ENCODE data around the gene RBSN. TPM values are rescaled to one million over a fixed set of nuclear protein-coding genes. Genes with fewer than 3 reads are reported as not detected.

Gene RBSN
- total and polyA plus RNA-seq, 2 donors (not counting 1 experiment from before 2014, with no cell fraction given), result 7.1 to 32.6 TPM

DNA sequence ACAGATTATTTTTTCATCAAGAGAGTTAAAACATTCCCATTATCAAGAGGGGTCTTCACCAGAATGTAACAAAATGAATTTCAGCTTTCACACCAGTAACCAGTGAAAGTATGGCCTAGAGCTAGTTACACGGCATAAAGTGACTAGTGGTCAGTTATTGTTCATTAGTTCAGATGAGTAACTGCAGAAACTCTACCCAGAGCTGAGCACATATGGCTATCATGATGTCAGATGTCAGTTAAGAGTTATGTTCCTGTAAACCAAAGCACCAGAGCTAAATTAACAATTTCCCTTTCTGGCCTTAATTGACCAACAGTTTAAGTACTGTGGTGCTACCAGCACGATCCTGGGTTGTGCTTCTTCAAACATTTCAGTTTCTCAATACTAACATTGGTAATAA lies 27.2 kb downstream of the RBSN start:
- Histone ChIP-seq H3K36me3 (replicated peaks in 1 of 2; ENCODE audit: control extremely low read depth in 1 of 2, control insufficient read depth in 1 of 2, extremely low read depth in 1 of 2, insufficient read depth in 2 of 2, low read length in 1 of 2) (peaks cover 6 to 52% of the 10 kb centered on the region in 2 experiments), H3K4me1 (ENCODE audit: control insufficient read depth in 2 of 2, insufficient read depth in 2 of 2, low read length in 2 of 2) (no peaks in the 10 kb centered on the region), H3K27ac (ENCODE audit: low read length in 2 of 2) (no peak overlapping the region), H3K27me3 (replicated peaks in 1 of 4; ENCODE audit: control extremely low read depth in 1 of 4, control insufficient read depth in 3 of 4, insufficient read depth in 4 of 4, low read length in 3 of 4) (no peaks in the 10 kb centered on the region), H3K79me2 (ENCODE audit: control insufficient read depth, insufficient read depth, low read length) (no peaks in the 10 kb centered on the region), H3K4me2 (replicated peaks; ENCODE audit: low read depth, low read length, poor library complexity, severe bottlenecking) (no peak overlapping the region), H3K9me3 (ENCODE audit: control extremely low read depth in 1 of 3, control insufficient read depth in 2 of 3, insufficient read depth in 1 of 3, low read length in 2 of 3) (no peaks in the 10 kb centered on the region), H2AFZ (ENCODE audit: insufficient read depth, low read depth, low read length, poor library complexity, severe bottlenecking) (no peak overlapping the region), H3K4me3 (ENCODE audit: control extremely low read depth in 1 of 5, extremely low read depth in 1 of 5, insufficient read depth in 1 of 5, low read depth in 2 of 5, low read length in 4 of 5) (no peak overlapping the region), H3K9ac (ENCODE audit: low read length) (no peak overlapping the region), H4K20me1 (ENCODE audit: control insufficient read depth, insufficient read depth, low read length, poor library complexity, severe bottlenecking) (no peaks in the 10 kb centered on the region)
- no peak overlapping the region for H3K27ac Mint-ChIP-seq
- H3K27me3 Mint-ChIP-seq, result no peaks in the 10 kb centered on the region
- no peak for ATAC-seq (ENCODE audit: low read depth)
- no peak overlapping the region for H3K4me3 Mint-ChIP-seq
- ChIA-PET POLR2A (interaction anchor here (0.5 kb wide), 1 partner anchor 789 kb away, joined by 6 read pairs; no protein-coding TSS in a partner anchor), CTCF (no interaction called here)
- intact Hi-C loops (cut with micrococcal nuclease), result no loop called here
- no peak for TF ChIP-seq EZH2 (IDR thresholded peaks at IDR 0.05; ENCODE audit: borderline replicate concordance, insufficient read depth, low read depth, low read length, poor library complexity, severe bottlenecking)
- TF ChIP-seq, protein P1, sequence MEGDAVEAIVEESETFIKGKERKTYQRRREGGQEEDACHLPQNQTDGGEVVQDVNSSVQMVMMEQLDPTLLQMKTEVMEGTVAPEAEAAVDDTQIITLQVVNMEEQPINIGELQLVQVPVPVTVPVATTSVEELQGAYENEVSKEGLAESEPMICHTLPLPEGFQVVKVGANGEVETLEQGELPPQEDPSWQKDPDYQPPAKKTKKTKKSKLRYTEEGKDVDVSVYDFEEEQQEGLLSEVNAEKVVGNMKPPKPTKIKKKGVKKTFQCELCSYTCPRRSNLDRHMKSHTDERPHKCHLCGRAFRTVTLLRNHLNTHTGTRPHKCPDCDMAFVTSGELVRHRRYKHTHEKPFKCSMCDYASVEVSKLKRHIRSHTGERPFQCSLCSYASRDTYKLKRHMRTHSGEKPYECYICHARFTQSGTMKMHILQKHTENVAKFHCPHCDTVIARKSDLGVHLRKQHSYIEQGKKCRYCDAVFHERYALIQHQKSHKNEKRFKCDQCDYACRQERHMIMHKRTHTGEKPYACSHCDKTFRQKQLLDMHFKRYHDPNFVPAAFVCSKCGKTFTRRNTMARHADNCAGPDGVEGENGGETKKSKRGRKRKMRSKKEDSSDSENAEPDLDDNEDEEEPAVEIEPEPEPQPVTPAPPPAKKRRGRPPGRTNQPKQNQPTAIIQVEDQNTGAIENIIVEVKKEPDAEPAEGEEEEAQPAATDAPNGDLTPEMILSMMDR (IDR thresholded peaks at IDR 0.05), result no peak
- DNase-seq, result no peak
- 93% methylated on average over 2 of the region's 2 CpGs for WGBS (ENCODE audit: insufficient coverage)
- H3K9me3 Mint-ChIP-seq (ENCODE audit: insufficient read depth), result no peaks in the 10 kb centered on the region
- H3K4me1 Mint-ChIP-seq, result no peaks in the 10 kb centered on the region

DNA sequence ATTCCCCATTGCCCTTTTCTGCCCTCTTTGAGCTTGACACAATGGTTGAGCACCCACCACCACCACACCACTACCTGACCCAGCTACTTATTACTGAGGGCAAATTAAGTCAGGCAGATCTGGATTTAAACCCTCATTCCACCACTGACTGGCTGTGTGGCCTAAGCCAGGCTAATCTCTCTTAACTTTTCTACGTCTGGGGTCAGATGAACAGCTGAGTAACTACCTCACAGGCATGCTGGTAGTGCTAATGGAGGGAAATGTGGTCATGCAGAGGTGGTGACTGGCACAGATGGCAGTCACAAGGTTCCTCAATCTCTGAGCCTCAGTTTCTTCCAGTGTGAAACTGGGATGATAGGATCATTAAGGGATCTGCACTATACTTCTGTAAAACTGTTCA lies 29.5 kb downstream of the RBSN start:
- Histone ChIP-seq H3K4me3 (ENCODE audit: control extremely low read depth in 1 of 5, extremely low read depth in 1 of 5, insufficient read depth in 1 of 5, low read depth in 2 of 5, low read length in 4 of 5) (no peak overlapping the region), H2AFZ (ENCODE audit: insufficient read depth, low read depth, low read length, poor library complexity, severe bottlenecking) (no peak overlapping the region), H3K27ac (ENCODE audit: low read length in 2 of 2) (no peak overlapping the region), H3K79me2 (ENCODE audit: control insufficient read depth, insufficient read depth, low read length) (peaks cover 11% of the 10 kb centered on the region), H3K4me1 (ENCODE audit: control insufficient read depth in 2 of 2, insufficient read depth in 2 of 2, low read length in 2 of 2) (peaks cover 3 to 7% of the 10 kb centered on the region in 2 donors), H3K9me3 (ENCODE audit: control extremely low read depth in 1 of 3, control insufficient read depth in 2 of 3, insufficient read depth in 1 of 3, low read length in 2 of 3) (no peaks in the 10 kb centered on the region), H3K36me3 (replicated peaks in 1 of 2; ENCODE audit: control extremely low read depth in 1 of 2, control insufficient read depth in 1 of 2, extremely low read depth in 1 of 2, insufficient read depth in 2 of 2, low read length in 1 of 2) (peaks cover 0 to 29% of the 10 kb centered on the region in 2 experiments), H3K4me2 (replicated peaks; ENCODE audit: low read depth, low read length, poor library complexity, severe bottlenecking) (no peak overlapping the region), H3K27me3 (replicated peaks in 1 of 4; ENCODE audit: control extremely low read depth in 1 of 4, control insufficient read depth in 3 of 4, insufficient read depth in 4 of 4, low read length in 3 of 4) (no peaks in the 10 kb centered on the region), H3K9ac (ENCODE audit: low read length) (no peak overlapping the region), H4K20me1 (ENCODE audit: control insufficient read depth, insufficient read depth, low read length, poor library complexity, severe bottlenecking) (peaks cover under 1% of the 10 kb centered on the region)
- intact Hi-C loops (cut with micrococcal nuclease), result no loop called here
- H3K4me3 Mint-ChIP-seq, result no peak overlapping the region
- ChIA-PET CTCF (no interaction called here), POLR2A (no interaction called here)
- no peak for ATAC-seq (ENCODE audit: low read depth)
- 89% methylated on average over 1 of the region's 1 CpG for WGBS (ENCODE audit: insufficient coverage)
- no peak for DNase-seq
- peaks cover 9% of the 10 kb centered on the region for H3K4me1 Mint-ChIP-seq
- no peaks in the 10 kb centered on the region for H3K27me3 Mint-ChIP-seq
- no peak overlapping the region for H3K27ac Mint-ChIP-seq
- H3K9me3 Mint-ChIP-seq (ENCODE audit: insufficient read depth), result no peaks in the 10 kb centered on the region
- no peak for TF ChIP-seq EZH2 (IDR thresholded peaks at IDR 0.05; ENCODE audit: borderline replicate concordance, insufficient read depth, low read depth, low read length, poor library complexity, severe bottlenecking)
- TF ChIP-seq, protein P1 (IDR thresholded peaks at IDR 0.05), result no peak

All from B cell (primary cell).